CD4-positive, alpha-beta T cell treated with Interferon alpha-2 for 1 hour (primary cell): ENCODE results near the gene AP2A2.
"Not testable (repeated sequence)": the region's sequence is repeated elsewhere in the genome, so short reads cannot be mapped to it uniquely, and the experiment has no call there.

Source experiments
- DNase-seq, 2 donors: peaks; one replicate each; pipeline ENCODE4 v3.0.0-alpha.2; 2020 to 2022

Gene AP2A2

GRCh38 chr11:957212-957920 is 31.7 kb downstream of the AP2A2 start:
- no peak for DNase-seq

- no peak for DNase-seq
Observed at GRCh38 chr11:958101-958500, 32.4 kb downstream of the AP2A2 start.

- DNase-seq, result no peak
Observed at GRCh38 chr11:959027-959426, 33.4 kb downstream of the AP2A2 start.

GRCh38 chr11:959608-960007 is 33.9 kb downstream of the AP2A2 start:
- DNase-seq, result no peak

- DNase-seq, result not testable (repeated sequence)
Observed at GRCh38 chr11:961310-961920, 35.7 kb downstream of the AP2A2 start.

- DNase-seq, result no peak
Observed at GRCh38 chr11:961921-962320, 36.3 kb downstream of the AP2A2 start.

GRCh38 chr11:962688-963087 is 37.0 kb downstream of the AP2A2 start:
- no peak for DNase-seq

GRCh38 chr11:963852-964251 is 38.2 kb downstream of the AP2A2 start:
- DNase-seq, result no peak

- DNase-seq, result no peak
Observed at GRCh38 chr11:965206-965775, 39.6 kb downstream of the AP2A2 start.

- no peak for DNase-seq
Observed at GRCh38 chr11:967995-968751, 42.5 kb downstream of the AP2A2 start.

GRCh38 chr11:968822-969221 is 43.2 kb downstream of the AP2A2 start:
- no peak for DNase-seq

GRCh38 chr11:969651-970205 is 44.1 kb downstream of the AP2A2 start:
- no peak for DNase-seq

GRCh38 chr11:970319-970871 is 44.7 kb downstream of the AP2A2 start:
- DNase-seq, result peak in 1 of 2 donors; percentile 19

- no peak for DNase-seq
Observed at GRCh38 chr11:971092-971690, 45.5 kb downstream of the AP2A2 start.

- DNase-seq, result no peak
Observed at GRCh38 chr11:971731-972365, 46.2 kb downstream of the AP2A2 start.

GRCh38 chr11:972523-973211 is 47.0 kb downstream of the AP2A2 start:
- DNase-seq, result no peak

- DNase-seq, result no peak
Observed at GRCh38 chr11:973237-973636, 47.6 kb downstream of the AP2A2 start.

- not testable (repeated sequence) for DNase-seq
Observed at GRCh38 chr11:975376-975775, 49.7 kb downstream of the AP2A2 start.

GRCh38 chr11:975827-976226 is 50.2 kb downstream of the AP2A2 start:
- peak in 1 of 2 donors; percentile 12 for DNase-seq

- DNase-seq, result no peak
Observed at GRCh38 chr11:976431-977160, 50.9 kb downstream of the AP2A2 start.
